ENCODE measurements around the gene HYAL3.

The HYAL3 gene

DNA sequence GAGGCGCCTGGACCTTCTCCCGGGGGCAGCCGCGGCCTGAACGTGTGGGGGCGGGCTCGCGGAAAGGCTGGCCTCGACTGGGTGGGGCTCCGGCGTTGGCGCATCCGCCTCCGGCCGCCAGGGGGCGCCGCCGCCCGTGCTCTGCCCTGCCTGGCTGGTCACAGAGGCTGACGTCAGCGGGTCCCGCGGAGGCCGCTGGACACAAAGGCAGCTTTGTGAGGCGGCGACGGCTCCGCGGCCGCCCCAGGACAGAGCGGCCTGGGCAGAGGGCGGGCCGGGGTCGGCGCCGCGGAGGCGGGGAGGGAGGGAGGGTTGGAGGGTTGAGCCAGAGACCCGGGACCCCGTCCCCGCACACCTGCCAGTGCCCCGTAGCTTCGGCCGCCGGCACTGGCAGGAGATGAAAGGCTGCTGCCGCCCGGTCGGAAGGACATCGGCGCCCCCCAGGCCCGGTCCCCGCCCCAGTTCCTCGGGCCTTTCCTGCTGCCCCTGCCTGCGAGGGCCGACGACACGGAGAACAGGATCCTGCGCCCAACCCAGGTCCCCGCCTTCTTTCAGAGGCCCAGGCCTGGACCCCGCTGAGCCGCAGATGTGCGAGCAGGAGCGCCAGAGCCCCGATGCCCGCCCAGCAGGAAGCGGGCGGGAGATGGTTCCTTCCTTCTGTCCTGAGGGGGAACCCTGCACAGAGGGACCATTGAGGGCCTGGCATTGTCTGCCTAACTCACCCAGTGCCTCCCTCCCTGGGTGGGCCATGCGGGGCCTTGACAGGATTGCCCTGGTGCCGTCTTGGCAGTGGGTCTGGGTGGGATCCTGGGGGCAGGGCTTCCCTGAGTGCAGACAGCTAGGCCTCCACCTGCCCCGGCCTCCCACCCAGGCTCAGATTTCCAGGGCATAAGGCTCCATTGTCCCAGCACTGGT lies 38.9 kb downstream of the HYAL3 start:
- TF ChIP-seq, protein P1, sequence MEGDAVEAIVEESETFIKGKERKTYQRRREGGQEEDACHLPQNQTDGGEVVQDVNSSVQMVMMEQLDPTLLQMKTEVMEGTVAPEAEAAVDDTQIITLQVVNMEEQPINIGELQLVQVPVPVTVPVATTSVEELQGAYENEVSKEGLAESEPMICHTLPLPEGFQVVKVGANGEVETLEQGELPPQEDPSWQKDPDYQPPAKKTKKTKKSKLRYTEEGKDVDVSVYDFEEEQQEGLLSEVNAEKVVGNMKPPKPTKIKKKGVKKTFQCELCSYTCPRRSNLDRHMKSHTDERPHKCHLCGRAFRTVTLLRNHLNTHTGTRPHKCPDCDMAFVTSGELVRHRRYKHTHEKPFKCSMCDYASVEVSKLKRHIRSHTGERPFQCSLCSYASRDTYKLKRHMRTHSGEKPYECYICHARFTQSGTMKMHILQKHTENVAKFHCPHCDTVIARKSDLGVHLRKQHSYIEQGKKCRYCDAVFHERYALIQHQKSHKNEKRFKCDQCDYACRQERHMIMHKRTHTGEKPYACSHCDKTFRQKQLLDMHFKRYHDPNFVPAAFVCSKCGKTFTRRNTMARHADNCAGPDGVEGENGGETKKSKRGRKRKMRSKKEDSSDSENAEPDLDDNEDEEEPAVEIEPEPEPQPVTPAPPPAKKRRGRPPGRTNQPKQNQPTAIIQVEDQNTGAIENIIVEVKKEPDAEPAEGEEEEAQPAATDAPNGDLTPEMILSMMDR (IDR thresholded peaks at IDR 0.05) = peak; percentile 98
- H3K4me3 ChIP-seq = peak overlapping the region; percentile 72
- peak; percentile 93 for DNase-seq (ENCODE audit: low spot score)
- peak overlapping the region; percentile 96 to 98 for H3K27ac ChIP-seq

DNA sequence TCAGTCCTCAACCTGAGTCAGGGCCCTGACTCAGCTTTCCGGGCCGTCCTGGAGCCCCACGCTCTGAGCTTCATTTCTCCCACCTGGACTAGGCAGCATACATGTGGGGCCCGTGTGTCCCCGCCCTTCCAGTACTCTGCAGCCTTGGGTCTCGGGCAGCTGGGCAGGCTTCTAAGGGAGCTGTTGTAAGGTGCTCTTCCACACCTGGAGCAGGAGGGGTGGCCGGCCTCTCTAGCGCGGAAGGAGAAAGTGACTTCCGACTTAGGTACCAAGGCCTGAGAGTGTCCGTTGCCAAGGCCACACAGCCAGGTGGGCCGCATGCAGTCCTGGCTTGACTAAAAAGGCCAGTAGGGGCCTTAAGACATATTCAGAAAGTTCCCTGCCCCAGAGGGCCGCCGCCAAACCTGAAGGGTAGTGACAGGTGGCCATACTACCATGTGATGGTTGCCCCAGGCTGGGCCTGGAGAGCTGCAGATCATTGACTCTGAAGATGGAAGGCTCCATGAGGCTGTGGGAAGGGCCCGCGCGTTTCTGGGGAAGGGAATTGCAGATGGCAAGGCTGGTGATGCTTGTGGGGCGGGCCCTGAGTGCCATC lies 39.7 kb downstream of the HYAL3 start:
- TF ChIP-seq, protein P1 (IDR thresholded peaks at IDR 0.05) = no peak
- peak overlapping the region; percentile 96 to 98 for H3K27ac ChIP-seq
- peak overlapping the region; percentile 72 for H3K4me3 ChIP-seq
- DNase-seq (ENCODE audit: low spot score) = no peak

GRCh38 chr3:50258979-50259378 lies 40.2 kb downstream of the HYAL3 start:
- TF ChIP-seq, protein P1 (IDR thresholded peaks at IDR 0.05) = no peak
- Histone ChIP-seq H3K4me3 (no peak overlapping the region), H3K27ac (peak overlapping the region; percentile 96 to 98)
- no peak for DNase-seq (ENCODE audit: low spot score)

- H3K4me3 ChIP-seq = no peak overlapping the region
- DNase-seq (ENCODE audit: low spot score) = no peak
- TF ChIP-seq, protein P1 (IDR thresholded peaks at IDR 0.05) = no peak
- H3K27ac ChIP-seq = peak overlapping the region; percentile 13 to 48
Measured at GRCh38 chr3:50258029-50258680, 41.0 kb downstream of the HYAL3 start.

GRCh38 chr3:50256978-50257890 lies 42.0 kb downstream of the HYAL3 start:
- TF ChIP-seq, protein P1 (IDR thresholded peaks at IDR 0.05) = no peak
- peak overlapping the region; percentile 13 to 48 for H3K27ac ChIP-seq
- DNase-seq (ENCODE audit: low spot score) = no peak
- H3K4me3 ChIP-seq = no peak overlapping the region

GRCh38 chr3:50255251-50255615 lies 44.0 kb downstream of the HYAL3 start:
- TF ChIP-seq, protein P1 (IDR thresholded peaks at IDR 0.05) = no peak
- no peak for DNase-seq (ENCODE audit: low spot score)
- peak overlapping the region; percentile 72 to 85 for H3K27ac ChIP-seq
- H3K4me3 ChIP-seq = no peak overlapping the region
